Esophagus muscularis mucosa (tissue), 3 donors: Measurements from ENCODE around the gene TMEM220.

Experiments
- CTCF ChIP-seq, 3 experiments: fragments of 200-600 bp in 2 of 3; fragments of 450-650 bp in 1 of 3; sonication (generic) in 2 of 3; IDR thresholded peaks; one replicate each; pipeline ENCODE4 v1.5.1; 2017 to 2019; ENCODE audit warnings: antibody characterized with exemption in 3 of 3, mild to moderate bottlenecking in 2 of 3, moderate library complexity in 1 of 3
- POLR2A ChIP-seq: fragments of 450-650 bp; IDR thresholded peaks from one replicate; pipeline ENCODE4 v1.6.1; 2017; ENCODE audit warnings: antibody characterized with exemption, moderate library complexity, mild to moderate bottlenecking, low read depth
- POLR2AphosphoS5 ChIP-seq, 2 donors: sonication (generic); formaldehyde crosslinking; IDR thresholded peaks; one replicate each; pipeline ENCODE4 v1.6.1; 2017; ENCODE audit warnings: antibody characterized with exemption in 2 of 2

DNA sequence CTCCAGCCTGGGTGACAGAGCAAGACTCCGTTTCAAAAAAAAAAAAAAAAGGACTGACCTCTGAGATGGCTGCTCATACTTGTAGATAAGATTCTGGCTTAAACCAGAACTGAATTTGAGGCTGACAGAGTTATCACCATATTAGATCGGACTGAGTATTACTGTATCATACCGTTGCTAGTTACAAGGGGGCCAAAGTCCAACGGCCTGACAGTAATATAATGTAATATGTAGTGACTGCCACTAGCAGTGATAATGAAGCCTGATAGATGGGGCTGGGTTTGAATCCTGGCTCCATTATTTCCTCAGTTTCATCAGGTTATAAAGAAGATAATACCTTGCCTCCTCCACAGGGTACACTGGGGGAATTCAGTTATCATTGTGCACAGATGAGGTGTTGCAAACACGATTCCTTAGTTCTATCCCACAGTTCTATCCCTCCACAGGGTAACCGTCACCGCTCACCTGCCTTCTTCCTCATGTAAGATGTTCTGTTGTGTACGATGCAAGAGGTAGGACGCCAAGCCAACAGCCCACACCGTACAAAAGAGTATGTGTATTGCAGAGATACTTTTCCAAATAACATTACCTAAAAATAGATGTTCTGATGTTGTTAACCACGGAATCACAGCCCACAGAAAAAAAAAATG is 5.2 kb downstream of the TMEM220 start:
- no peak for TF ChIP-seq CTCF (IDR thresholded peaks at IDR 0.05)
- no peak for TF ChIP-seq POLR2AphosphoS5 (IDR thresholded peaks at IDR 0.05)
- TF ChIP-seq POLR2A = no peak
